Esophagus squamous epithelium (tissue), 5 donors: Measurements from ENCODE around the gene MIS18BP1. TPM values are rescaled to one million over a fixed set of nuclear protein-coding genes. Genes with fewer than 3 reads are reported as not detected.

ENCODE experiments used
- DNase-seq: peaks from one replicate; lab custom pipeline; 2025; lab: John Stamatoyannopoulos, UW
- H3K27ac ChIP-seq, 4 donors: fragments of 200-600 bp; sonication (generic); one replicate each; pipeline ENCODE4 v1.5.1; 2016 to 2019; ENCODE audit warnings: mild to moderate bottlenecking in 1 of 4
- H3K27me3 ChIP-seq, 4 donors: fragments of 200-600 bp; sonication (generic); 1 replicate in 3 of 4; 2 replicates in 1 of 4; pipeline versions ENCODE4 v1.5.1 to v1.6.0; 2017 to 2021; ENCODE audit warnings: antibody characterized with exemption in 1 of 4
- H3K36me3 ChIP-seq, 3 donors: fragments of 200-600 bp; sonication (generic); one replicate each; pipeline ENCODE4 v1.5.1; 2016 to 2019
- H3K4me1 ChIP-seq, 3 donors: fragments of 200-600 bp; sonication (generic); one replicate each; pipeline ENCODE4 v1.5.1; 2017 to 2019
- H3K4me3 ChIP-seq, 4 donors: fragments of 200-600 bp; sonication (generic); 1 replicate in 3 of 4; 2 replicates in 1 of 4; pipeline ENCODE4 v1.5.1; 2016 to 2019; ENCODE audit warnings: mild to moderate bottlenecking in 2 of 4, moderate library complexity in 1 of 4
- H3K9me3 ChIP-seq, 3 donors: fragments of 200-600 bp; sonication (generic); one replicate each; pipeline ENCODE4 v1.5.1; 2016 to 2019
- CTCF ChIP-seq, 6 experiments: fragments of 450-650 bp in 4 of 6; fragments of 200-600 bp in 2 of 6; sonication (generic) in 2 of 6; IDR thresholded peaks; one replicate each; pipeline ENCODE4 v1.5.1; 2016 to 2019; ENCODE audit warnings: antibody characterized with exemption in 6 of 6, mild to moderate bottlenecking in 4 of 6, moderate library complexity in 4 of 6
- POLR2A ChIP-seq, 4 donors: fragments of 450-650 bp; IDR thresholded peaks; one replicate each; pipeline ENCODE4 v1.6.1; 2017; ENCODE audit warnings: antibody characterized with exemption in 4 of 4, mild to moderate bottlenecking in 4 of 4, moderate library complexity in 3 of 4
- WGBS, 2 donors: methylation state at CpG; one replicate each; pipeline ENCODE4 v1.1.5; 2018; 5-methylcytosine and 5-hydroxymethylcytosine counted together
- intact Hi-C: fragments of 100-400 bp; cut with DNase I; formaldehyde crosslinking; loops from one replicate; pipeline ENCODE4 v1.15.0; 2022
- total RNA-seq, 4 donors: library from RNA; depleted of rRNA; stranded (reverse); fragments of >200 nt; gene quantifications; one replicate each; pipeline ENCODE4 v1.1.0, GENCODE V29; 2016
- donor health status: DM: yes; HTN: yes; CAD: no.

The MIS18BP1 gene
- total RNA-seq, 4 donors from 2014 or later, result 16.2 to 30.7 (median 24.2) TPM

GRCh38 chr14:45212231-45212630 is 40.8 kb downstream of the MIS18BP1 start:
- DNase-seq, result no peak
- 73 to 85% methylated on average over 3 of the region's 3 CpGs for WGBS, 2 donors
- H3K9me3 ChIP-seq, result no peaks in the 10 kb centered on the region
- no peak overlapping the region for H3K4me3 ChIP-seq
- no peaks in the 10 kb centered on the region for H3K4me1 ChIP-seq
- no peaks in the 10 kb centered on the region for H3K27me3 ChIP-seq
- H3K36me3 ChIP-seq, result peaks cover 0 to 94% (median 0%) of the 10 kb centered on the region in 3 donors
- intact Hi-C loops, result no loop called here
- H3K27ac ChIP-seq, result no peak overlapping the region
- TF ChIP-seq POLR2A (IDR thresholded peaks at IDR 0.05), result no peak
- TF ChIP-seq CTCF (IDR thresholded peaks at IDR 0.05), result no peak

- no peaks in the 10 kb centered on the region for H3K27me3 ChIP-seq
- no peak overlapping the region for H3K27ac ChIP-seq
- no peaks in the 10 kb centered on the region for H3K9me3 ChIP-seq
- WGBS, 2 donors, result 92 to 100% methylated on average over 1 of the region's 1 CpG
- TF ChIP-seq CTCF (IDR thresholded peaks at IDR 0.05) (no peak), POLR2A (IDR thresholded peaks at IDR 0.05) (no peak)
- H3K36me3 ChIP-seq, result peaks cover 0 to 96% (median 0%) of the 10 kb centered on the region in 3 donors
- H3K4me1 ChIP-seq, result no peaks in the 10 kb centered on the region
- intact Hi-C loops, result no loop called here
- no peak overlapping the region for H3K4me3 ChIP-seq
- no peak for DNase-seq
Observed at GRCh38 chr14:45211295-45211694, 41.7 kb downstream of the MIS18BP1 start.

- TF ChIP-seq POLR2A (IDR thresholded peaks at IDR 0.05), result no peak
- TF ChIP-seq CTCF (IDR thresholded peaks at IDR 0.05), result no peak
- no peaks in the 10 kb centered on the region for H3K9me3 ChIP-seq
- H3K27me3 ChIP-seq, result no peaks in the 10 kb centered on the region
- no peaks in the 10 kb centered on the region for H3K4me1 ChIP-seq
- 86 to 90% methylated on average over 1 of the region's 1 CpG for WGBS, 2 donors
- intact Hi-C loops, result no loop called here
- H3K4me3 ChIP-seq, result no peak overlapping the region
- H3K27ac ChIP-seq, result no peak overlapping the region
- DNase-seq, result no peak
- peaks cover 0 to 96% (median 0%) of the 10 kb centered on the region in 3 donors for H3K36me3 ChIP-seq
Observed at GRCh38 chr14:45210159-45210558, 42.8 kb downstream of the MIS18BP1 start.

- intact Hi-C loops, result no loop called here
- Histone ChIP-seq H3K9me3 (no peaks in the 10 kb centered on the region), H3K36me3 (peaks cover 0 to 79% (median 0%) of the 10 kb centered on the region in 3 donors), H3K27me3 (no peaks in the 10 kb centered on the region), H3K4me3 (no peak overlapping the region), H3K4me1 (peaks cover 0 to under 1% (median 0%) of the 10 kb centered on the region in 3 donors), H3K27ac (no peak overlapping the region)
- no peak for TF ChIP-seq CTCF (IDR thresholded peaks at IDR 0.05)
- no peak for TF ChIP-seq POLR2A (IDR thresholded peaks at IDR 0.05)
- no peak for DNase-seq
Observed at GRCh38 chr14:45204241-45204640, 48.8 kb downstream of the MIS18BP1 start.

GRCh38 chr14:45201905-45202304 is 51.1 kb downstream of the MIS18BP1 start:
- no peak overlapping the region for H3K4me3 ChIP-seq
- intact Hi-C loops, result no loop called here
- DNase-seq, result no peak
- H3K9me3 ChIP-seq, result no peaks in the 10 kb centered on the region
- peaks cover 0 to 61% (median 0%) of the 10 kb centered on the region in 3 donors for H3K36me3 ChIP-seq
- TF ChIP-seq CTCF (IDR thresholded peaks at IDR 0.05), result no peak
- no peak for TF ChIP-seq POLR2A (IDR thresholded peaks at IDR 0.05)
- no peaks in the 10 kb centered on the region for H3K27me3 ChIP-seq
- peaks cover 0 to 12% (median 0%) of the 10 kb centered on the region in 3 donors for H3K4me1 ChIP-seq
- no peak overlapping the region for H3K27ac ChIP-seq
- WGBS, 2 donors, result 54 to 70% methylated on average over 1 of the region's 1 CpG
